ENCODE measurements around the gene PLAGL2.

PLAGL2 gene

GRCh38 chr20:32144898-32145662, 62.5 kb downstream of the PLAGL2 start:
- DNase-seq, result no peak

GRCh38 chr20:32142991-32143390, 64.6 kb downstream of the PLAGL2 start:
- no peak for DNase-seq
